HCT116 (cell line): ENCODE results near the gene CHFR.

Experiments
- CBX3 ChIP-seq: IDR thresholded peaks from 2 replicates; pipeline ENCODE4 v1.6.1; 2012; ENCODE audit warnings: low read depth
- ELF1 ChIP-seq: IDR thresholded peaks from 2 replicates; pipeline ENCODE4 v1.6.1; 2012; ENCODE audit warnings: low read depth, borderline replicate concordance
- EZH2 ChIP-seq: fragments of 200-600 bp; sonication (generic); IDR thresholded peaks from 2 replicates; pipeline ENCODE4 v1.6.1; 2017; ENCODE audit warnings: antibody characterized with exemption, mixed run types
- EZH2phosphoT487 ChIP-seq: fragments of 200-600 bp; IDR thresholded peaks from 2 replicates; pipeline ENCODE4 v1.6.1; 2018; ENCODE audit warnings: antibody characterized with exemption, borderline replicate concordance
- FOSL1 ChIP-seq: IDR thresholded peaks from 2 replicates; pipeline ENCODE4 v1.6.1; 2012; ENCODE audit warnings: low read depth
- POLR2A ChIP-seq: IDR thresholded peaks from 2 replicates; pipeline ENCODE4 v1.7.0; 2011; ENCODE audit warnings: borderline replicate concordance; ENCODE audit not compliant: insufficient read depth, insufficient read length; ENCODE audit errors: extremely low read depth
- POLR2AphosphoS5 ChIP-seq: IDR thresholded peaks from 2 replicates; pipeline ENCODE4 v1.6.1; 2011; ENCODE audit warnings: mild to moderate bottlenecking, low read depth, low read length, moderate library complexity
- RAD21 ChIP-seq: IDR thresholded peaks from 2 replicates; pipeline ENCODE4 v1.6.1; 2012; ENCODE audit warnings: low read depth, mild to moderate bottlenecking
- SP1 ChIP-seq: IDR thresholded peaks from 2 replicates; pipeline ENCODE4 v1.6.1; 2012; ENCODE audit warnings: low read depth
- ZNF274 ChIP-seq: fragments of 200-500 bp; sonication (Bioruptor generic); IDR thresholded peaks from 2 replicates; pipeline ENCODE4 v1.6.1; 2014; ENCODE audit warnings: mild to moderate bottlenecking, low read depth, low read length, inconsistent platforms
- TF ChIP-seq, protein P1 (sequence below), 3 experiments: fragments of 200-600 bp in 1 of 3; sonication (generic) in 1 of 3; IDR thresholded peaks in 2 of 3; conservative IDR thresholded peaks in 1 of 3; 2 replicates each; pipeline ENCODE4 v1.5.1; 2012 to 2017; ENCODE audit warnings: low read depth in 2 of 3, low read length in 2 of 3, antibody characterized with exemption in 1 of 3, borderline replicate concordance in 1 of 3, control low read depth in 1 of 3, mild to moderate bottlenecking in 1 of 3, mixed read lengths in 1 of 3, mixed run types in 1 of 3, moderate library complexity in 1 of 3; ENCODE audit not compliant: insufficient read depth in 1 of 3
- TF ChIP-seq, protein P2 (sequence below): IDR thresholded peaks from 2 replicates; pipeline ENCODE4 v1.6.1; 2012; ENCODE audit warnings: low read depth

DNA sequence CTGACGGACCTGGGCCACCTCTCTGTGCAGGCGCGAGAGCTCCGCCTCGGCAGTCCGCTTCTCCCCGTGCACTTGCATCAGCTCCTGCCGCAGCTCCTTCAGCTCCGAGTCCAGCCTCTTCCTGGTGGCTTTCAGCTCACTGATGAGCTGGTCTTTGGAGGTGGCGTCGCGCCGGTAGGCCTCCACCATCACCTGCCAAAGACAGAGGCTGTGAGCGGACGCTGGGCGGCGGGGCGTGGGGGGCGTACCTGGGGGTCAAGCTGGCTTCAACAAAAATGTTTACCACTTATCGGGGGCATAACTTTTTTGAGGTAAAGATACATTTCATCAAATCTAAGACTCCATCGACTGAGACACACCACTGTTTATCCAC lies 98.3 kb downstream of the CHFR start:
- TF ChIP-seq, protein P1, sequence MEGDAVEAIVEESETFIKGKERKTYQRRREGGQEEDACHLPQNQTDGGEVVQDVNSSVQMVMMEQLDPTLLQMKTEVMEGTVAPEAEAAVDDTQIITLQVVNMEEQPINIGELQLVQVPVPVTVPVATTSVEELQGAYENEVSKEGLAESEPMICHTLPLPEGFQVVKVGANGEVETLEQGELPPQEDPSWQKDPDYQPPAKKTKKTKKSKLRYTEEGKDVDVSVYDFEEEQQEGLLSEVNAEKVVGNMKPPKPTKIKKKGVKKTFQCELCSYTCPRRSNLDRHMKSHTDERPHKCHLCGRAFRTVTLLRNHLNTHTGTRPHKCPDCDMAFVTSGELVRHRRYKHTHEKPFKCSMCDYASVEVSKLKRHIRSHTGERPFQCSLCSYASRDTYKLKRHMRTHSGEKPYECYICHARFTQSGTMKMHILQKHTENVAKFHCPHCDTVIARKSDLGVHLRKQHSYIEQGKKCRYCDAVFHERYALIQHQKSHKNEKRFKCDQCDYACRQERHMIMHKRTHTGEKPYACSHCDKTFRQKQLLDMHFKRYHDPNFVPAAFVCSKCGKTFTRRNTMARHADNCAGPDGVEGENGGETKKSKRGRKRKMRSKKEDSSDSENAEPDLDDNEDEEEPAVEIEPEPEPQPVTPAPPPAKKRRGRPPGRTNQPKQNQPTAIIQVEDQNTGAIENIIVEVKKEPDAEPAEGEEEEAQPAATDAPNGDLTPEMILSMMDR (IDR thresholded peaks at IDR 0.05 in 2 of 3, conservative IDR thresholded peaks at IDR 0.05 in 1 of 3; ENCODE audit: borderline replicate concordance in 1 of 3, insufficient read depth in 1 of 3, low read depth in 2 of 3, low read length in 2 of 3) = no peak
- TF ChIP-seq EZH2 (no peak), POLR2A (no peak), ELF1 (no peak), POLR2AphosphoS5 (no peak), FOSL1 (no peak), RAD21 (no peak), CBX3 (no peak), ZNF274 (no peak), EZH2phosphoT487 (no peak), SP1 (no peak)
- TF ChIP-seq, protein P2, sequence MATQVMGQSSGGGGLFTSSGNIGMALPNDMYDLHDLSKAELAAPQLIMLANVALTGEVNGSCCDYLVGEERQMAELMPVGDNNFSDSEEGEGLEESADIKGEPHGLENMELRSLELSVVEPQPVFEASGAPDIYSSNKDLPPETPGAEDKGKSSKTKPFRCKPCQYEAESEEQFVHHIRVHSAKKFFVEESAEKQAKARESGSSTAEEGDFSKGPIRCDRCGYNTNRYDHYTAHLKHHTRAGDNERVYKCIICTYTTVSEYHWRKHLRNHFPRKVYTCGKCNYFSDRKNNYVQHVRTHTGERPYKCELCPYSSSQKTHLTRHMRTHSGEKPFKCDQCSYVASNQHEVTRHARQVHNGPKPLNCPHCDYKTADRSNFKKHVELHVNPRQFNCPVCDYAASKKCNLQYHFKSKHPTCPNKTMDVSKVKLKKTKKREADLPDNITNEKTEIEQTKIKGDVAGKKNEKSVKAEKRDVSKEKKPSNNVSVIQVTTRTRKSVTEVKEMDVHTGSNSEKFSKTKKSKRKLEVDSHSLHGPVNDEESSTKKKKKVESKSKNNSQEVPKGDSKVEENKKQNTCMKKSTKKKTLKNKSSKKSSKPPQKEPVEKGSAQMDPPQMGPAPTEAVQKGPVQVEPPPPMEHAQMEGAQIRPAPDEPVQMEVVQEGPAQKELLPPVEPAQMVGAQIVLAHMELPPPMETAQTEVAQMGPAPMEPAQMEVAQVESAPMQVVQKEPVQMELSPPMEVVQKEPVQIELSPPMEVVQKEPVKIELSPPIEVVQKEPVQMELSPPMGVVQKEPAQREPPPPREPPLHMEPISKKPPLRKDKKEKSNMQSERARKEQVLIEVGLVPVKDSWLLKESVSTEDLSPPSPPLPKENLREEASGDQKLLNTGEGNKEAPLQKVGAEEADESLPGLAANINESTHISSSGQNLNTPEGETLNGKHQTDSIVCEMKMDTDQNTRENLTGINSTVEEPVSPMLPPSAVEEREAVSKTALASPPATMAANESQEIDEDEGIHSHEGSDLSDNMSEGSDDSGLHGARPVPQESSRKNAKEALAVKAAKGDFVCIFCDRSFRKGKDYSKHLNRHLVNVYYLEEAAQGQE = no peak
